HCT116 (cell line): Measurements from ENCODE around the gene LINC00237. TPM values are rescaled to one million over a fixed set of nuclear protein-coding genes. Genes with fewer than 3 reads are reported as not detected.

Experiments used
- ATAC-seq: fragments of 200-7000 bp; cut with Tn5 transposase; 2 replicates; pipeline ENCODE4 v1.9.1; 2020; ENCODE audit warnings: mild to moderate bottlenecking, moderate library complexity
- BruUV-seq: library from RNA; stranded (reverse); fragments of 400-500 nt; replicated peaks from 2 replicates; lab custom pipeline; 2021; lab: Mats Ljungman, UMichigan
- CTCF ChIA-PET: fragments of 300-600 bp; sonication (Branson Sonifier 250); formaldehyde crosslinking; loops from one replicate; lab custom pipeline; 2021; ENCODE audit warnings: antibody characterized with exemption; lab: Charles Lee
- POLR2A ChIA-PET: fragments of 300-600, 350-600 bp; sonication (Branson Sonifier 250); formaldehyde crosslinking; loops from one replicate; lab custom pipeline; 2021; ENCODE audit warnings: antibody characterized with exemption; lab: Charles Lee
- RAD21 ChIA-PET, 2 experiments: fragments of 300-600 bp; sonication (Branson Sonifier 250); formaldehyde crosslinking; loops; one replicate each; lab custom pipeline; 2023; ENCODE audit warnings: low total read pairs in 2 of 2; ENCODE audit not compliant: uncharacterized antibody in 2 of 2, unreplicated experiment in 2 of 2, low non-redundant PET in 1 of 2; lab: Charles Lee
- DNase-seq: peaks from one replicate; pipeline ENCODE4 v3.0.0-alpha.2; 2010; ENCODE audit warnings: low read depth, low spot score
- H2AFZ ChIP-seq: fragments of 200-600 bp; shearing (Covaris generic), sonication (generic); 2 replicates; pipeline ENCODE4 v1.6.1; 2017; ENCODE audit warnings: low read depth, mixed run types, mixed read lengths, antibody characterized with exemption, low read length; ENCODE audit not compliant: poor library complexity, severe bottlenecking
- H3K27ac ChIP-seq: 2 replicates; pipeline ENCODE4 v1.5.1; 2012; ENCODE audit warnings: low read depth, low read length
- H3K27me3 ChIP-seq: fragments of 200-600 bp; sonication (generic); 2 replicates; pipeline ENCODE4 v1.6.1; 2016; ENCODE audit warnings: mixed run types, low read length, mixed read lengths; ENCODE audit not compliant: insufficient read depth
- H3K36me3 ChIP-seq, 2 experiments: fragments of 200-500 bp in 1 of 2; fragments of 200-600 bp in 1 of 2; sonication (Bioruptor generic) in 1 of 2; sonication (generic) in 1 of 2; 2 replicates each; pipeline versions ENCODE4 v1.5.1 to v1.6.1; 2014 to 2016; ENCODE audit warnings: low read length in 2 of 2, inconsistent platforms in 1 of 2, mixed read lengths in 1 of 2, mixed run types in 1 of 2; ENCODE audit not compliant: insufficient read depth in 2 of 2, control insufficient read depth in 1 of 2
- H3K4me1 ChIP-seq, 2 experiments: fragments of 200-600 bp in 1 of 2; sonication (generic) in 1 of 2; 2 replicates each; pipeline versions ENCODE4 v1.5.1 to v1.6.1; 2012 to 2017; ENCODE audit warnings: low read length in 2 of 2, inconsistent platforms in 1 of 2, mild to moderate bottlenecking in 1 of 2, mixed read lengths in 1 of 2, mixed run types in 1 of 2, moderate library complexity in 1 of 2; ENCODE audit not compliant: insufficient read depth in 2 of 2, control insufficient read depth in 1 of 2
- H3K4me2 ChIP-seq: fragments of 200-600 bp; sonication (generic); 2 replicates; pipeline ENCODE4 v1.6.1; 2017; ENCODE audit warnings: mixed run types, low read length, mixed read lengths
- H3K4me3 ChIP-seq, 2 experiments: fragments of 200-600 bp in 1 of 2; sonication (generic) in 1 of 2; replicated peaks in 1 of 2; 2 replicates each; pipeline ENCODE4 v1.5.1; 2011 to 2016; ENCODE audit warnings: low read length in 2 of 2, control low read depth in 1 of 2, low read depth in 1 of 2, mild to moderate bottlenecking in 1 of 2, mixed read lengths in 1 of 2, mixed run types in 1 of 2
- H3K79me2 ChIP-seq: fragments of 200-600 bp; sonication (generic); 2 replicates; pipeline ENCODE4 v1.6.1; 2017; ENCODE audit warnings: mild to moderate bottlenecking, mixed run types, low read length, moderate library complexity, mixed read lengths; ENCODE audit not compliant: insufficient read depth
- H3K9ac ChIP-seq: fragments of 200-600 bp; sonication (generic); 2 replicates; pipeline ENCODE4 v1.6.1; 2016; ENCODE audit warnings: low read length, mixed read lengths
- H3K9me2 ChIP-seq: fragments of 200-600 bp; sonication (generic), shearing (Covaris generic); 2 replicates; pipeline ENCODE4 v1.6.1; 2017; ENCODE audit warnings: mixed run types, mild to moderate bottlenecking, moderate library complexity; ENCODE audit not compliant: insufficient read depth
- H3K9me3 ChIP-seq, 2 experiments: fragments of 200-500 bp in 1 of 2; fragments of 200-600 bp in 1 of 2; sonication (Bioruptor generic) in 1 of 2; sonication (generic) in 1 of 2; 2 replicates each; pipeline ENCODE4 v1.6.1; 2014 to 2017; ENCODE audit warnings: low read length in 2 of 2, mixed read lengths in 2 of 2, inconsistent platforms in 1 of 2, low read depth in 1 of 2, mild to moderate bottlenecking in 1 of 2, mixed run types in 1 of 2, moderate library complexity in 1 of 2; ENCODE audit not compliant: control insufficient read depth in 1 of 2, insufficient read depth in 1 of 2
- H4K20me1 ChIP-seq: fragments of 200-600 bp; sonication (generic), shearing (Covaris generic); 2 replicates; pipeline ENCODE4 v1.6.1; 2017; ENCODE audit warnings: mixed run types, mild to moderate bottlenecking, moderate library complexity; ENCODE audit not compliant: insufficient read depth
- CBX3 ChIP-seq: IDR thresholded peaks from 2 replicates; pipeline ENCODE4 v1.6.1; 2012; ENCODE audit warnings: low read depth
- CEBPB ChIP-seq: IDR thresholded peaks from 2 replicates; pipeline ENCODE4 v1.6.1; 2012; ENCODE audit warnings: low read depth
- EGR1 ChIP-seq: IDR thresholded peaks from 2 replicates; pipeline ENCODE4 v1.6.1; 2012; ENCODE audit warnings: low read depth
- ELF1 ChIP-seq: IDR thresholded peaks from 2 replicates; pipeline ENCODE4 v1.6.1; 2012; ENCODE audit warnings: low read depth, borderline replicate concordance
- EZH2 ChIP-seq: fragments of 200-600 bp; sonication (generic); IDR thresholded peaks from 2 replicates; pipeline ENCODE4 v1.6.1; 2017; ENCODE audit warnings: antibody characterized with exemption, mixed run types
- EZH2phosphoT487 ChIP-seq: fragments of 200-600 bp; IDR thresholded peaks from 2 replicates; pipeline ENCODE4 v1.6.1; 2018; ENCODE audit warnings: antibody characterized with exemption, borderline replicate concordance
- FOSL1 ChIP-seq: IDR thresholded peaks from 2 replicates; pipeline ENCODE4 v1.6.1; 2012; ENCODE audit warnings: low read depth
- RAD21 ChIP-seq: IDR thresholded peaks from 2 replicates; pipeline ENCODE4 v1.6.1; 2012; ENCODE audit warnings: low read depth, mild to moderate bottlenecking
- SIN3A ChIP-seq: IDR thresholded peaks from 2 replicates; pipeline ENCODE4 v1.6.1; 2012; ENCODE audit warnings: low read depth
- SP1 ChIP-seq: IDR thresholded peaks from 2 replicates; pipeline ENCODE4 v1.6.1; 2012; ENCODE audit warnings: low read depth
- TCF7L2 ChIP-seq: IDR thresholded peaks from 2 replicates; pipeline ENCODE4 v1.7.0; 2011; ENCODE audit warnings: borderline replicate concordance, inconsistent platforms; ENCODE audit not compliant: insufficient read depth, insufficient read length; ENCODE audit errors: extremely low read depth
- YY1 ChIP-seq: IDR thresholded peaks from 2 replicates; pipeline ENCODE4 v1.6.1; 2011; ENCODE audit warnings: low read length, low read depth, moderate library complexity, mild to moderate bottlenecking; ENCODE audit not compliant: insufficient replicate concordance; ENCODE audit errors: extremely low read depth
- ZNF274 ChIP-seq: fragments of 200-500 bp; sonication (Bioruptor generic); IDR thresholded peaks from 2 replicates; pipeline ENCODE4 v1.6.1; 2014; ENCODE audit warnings: mild to moderate bottlenecking, low read depth, low read length, inconsistent platforms
- intact Hi-C: fragments of 100-400 bp; cut with micrococcal nuclease; formaldehyde crosslinking; loops from 2 replicates; pipeline ENCODE4 v1.10.0; 2022
- total RNA-seq: library from RNA; stranded (reverse); gene quantifications from one replicate; pipeline ENCODE4 v1.2.1, GENCODE V29; 2021; ENCODE audit not compliant: unreplicated experiment
- TF ChIP-seq, protein P1 (sequence below): IDR thresholded peaks from 2 replicates; pipeline ENCODE4 v1.6.1; 2012; ENCODE audit warnings: low read depth
- TF ChIP-seq, protein P2 (sequence below): IDR thresholded peaks from 2 replicates; pipeline ENCODE4 v1.6.1; 2012
- TF ChIP-seq, protein P3 (sequence below): IDR thresholded peaks from 2 replicates; pipeline ENCODE4 v1.6.1; 2011; ENCODE audit warnings: mild to moderate bottlenecking, low read length, moderate library complexity; ENCODE audit not compliant: insufficient replicate concordance; ENCODE audit errors: extremely low read depth

Gene LINC00237
- total RNA-seq, 1 experiment from 2014 or later = not detected

DNA sequence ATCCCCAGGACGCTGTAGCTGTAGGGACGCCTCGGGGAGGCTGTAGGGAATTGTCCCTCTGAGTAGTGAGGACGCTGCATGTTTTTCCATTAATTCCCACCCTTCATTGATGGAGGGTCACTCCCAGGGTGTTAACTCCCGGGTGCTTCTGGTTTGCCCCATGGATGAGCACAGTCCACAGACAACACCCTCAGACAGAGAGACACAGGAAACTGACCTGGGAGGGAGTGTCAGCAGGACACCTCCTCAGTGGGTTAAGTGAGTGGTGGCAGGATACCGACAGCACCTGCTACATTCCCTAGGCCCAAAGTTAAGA lies 53.5 kb downstream of the LINC00237 start:
- H3K4me2 ChIP-seq = no peak overlapping the region
- POLR2A ChIA-PET = no interaction called here
- CTCF ChIA-PET = no interaction called here

DNA sequence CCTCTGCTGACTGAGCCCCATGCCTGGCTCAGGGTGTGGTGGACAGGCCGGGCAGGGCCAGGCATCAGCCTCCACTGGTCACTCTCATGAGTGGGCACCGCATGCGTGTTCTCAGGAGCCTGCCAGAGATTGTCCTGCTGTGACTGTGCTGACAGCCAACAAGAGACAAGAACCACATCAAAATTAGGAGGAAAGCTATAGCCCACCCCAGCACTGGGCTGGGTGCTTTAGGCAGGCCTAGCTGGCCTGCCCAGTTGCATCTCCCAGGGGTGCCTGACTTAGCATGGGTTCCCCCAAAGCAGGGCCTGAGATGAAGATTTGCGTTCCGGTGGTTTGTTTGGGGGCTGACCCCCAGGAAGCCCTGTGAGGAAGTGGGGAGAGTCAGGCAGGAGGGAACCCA lies 53.9 kb downstream of the LINC00237 start:
- Histone ChIP-seq H3K9me3 (no peaks in the 10 kb centered on the region), H3K79me2 (no peaks in the 10 kb centered on the region), H3K9me2 (no peaks in the 10 kb centered on the region), H3K27ac (no peak overlapping the region), H3K36me3 (no peaks in the 10 kb centered on the region), H4K20me1 (no peaks in the 10 kb centered on the region), H3K4me2 (no peak overlapping the region), H2AFZ (no peak overlapping the region), H3K9ac (no peak overlapping the region), H3K4me3 (no peak overlapping the region), H3K27me3 (no peaks in the 10 kb centered on the region; the same call in 1 of the 2 replicates), H3K4me1 (no peaks in the 10 kb centered on the region)
- ChIA-PET POLR2A (no interaction called here), RAD21 (no interaction called here), CTCF (no interaction called here)
- intact Hi-C loops = no loop called here
- DNase-seq (no peak), ATAC-seq (no peak)
- no TSS peak for BruUV-seq
- TF ChIP-seq SIN3A (no peak), ZNF274 (no peak), RAD21 (no peak), ELF1 (no peak), FOSL1 (no peak), EGR1 (no peak), YY1 (no peak), EZH2 (no peak), EZH2phosphoT487 (no peak), TCF7L2 (no peak), CEBPB (no peak), SP1 (no peak), CBX3 (no peak)
- TF ChIP-seq, protein P1, sequence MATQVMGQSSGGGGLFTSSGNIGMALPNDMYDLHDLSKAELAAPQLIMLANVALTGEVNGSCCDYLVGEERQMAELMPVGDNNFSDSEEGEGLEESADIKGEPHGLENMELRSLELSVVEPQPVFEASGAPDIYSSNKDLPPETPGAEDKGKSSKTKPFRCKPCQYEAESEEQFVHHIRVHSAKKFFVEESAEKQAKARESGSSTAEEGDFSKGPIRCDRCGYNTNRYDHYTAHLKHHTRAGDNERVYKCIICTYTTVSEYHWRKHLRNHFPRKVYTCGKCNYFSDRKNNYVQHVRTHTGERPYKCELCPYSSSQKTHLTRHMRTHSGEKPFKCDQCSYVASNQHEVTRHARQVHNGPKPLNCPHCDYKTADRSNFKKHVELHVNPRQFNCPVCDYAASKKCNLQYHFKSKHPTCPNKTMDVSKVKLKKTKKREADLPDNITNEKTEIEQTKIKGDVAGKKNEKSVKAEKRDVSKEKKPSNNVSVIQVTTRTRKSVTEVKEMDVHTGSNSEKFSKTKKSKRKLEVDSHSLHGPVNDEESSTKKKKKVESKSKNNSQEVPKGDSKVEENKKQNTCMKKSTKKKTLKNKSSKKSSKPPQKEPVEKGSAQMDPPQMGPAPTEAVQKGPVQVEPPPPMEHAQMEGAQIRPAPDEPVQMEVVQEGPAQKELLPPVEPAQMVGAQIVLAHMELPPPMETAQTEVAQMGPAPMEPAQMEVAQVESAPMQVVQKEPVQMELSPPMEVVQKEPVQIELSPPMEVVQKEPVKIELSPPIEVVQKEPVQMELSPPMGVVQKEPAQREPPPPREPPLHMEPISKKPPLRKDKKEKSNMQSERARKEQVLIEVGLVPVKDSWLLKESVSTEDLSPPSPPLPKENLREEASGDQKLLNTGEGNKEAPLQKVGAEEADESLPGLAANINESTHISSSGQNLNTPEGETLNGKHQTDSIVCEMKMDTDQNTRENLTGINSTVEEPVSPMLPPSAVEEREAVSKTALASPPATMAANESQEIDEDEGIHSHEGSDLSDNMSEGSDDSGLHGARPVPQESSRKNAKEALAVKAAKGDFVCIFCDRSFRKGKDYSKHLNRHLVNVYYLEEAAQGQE = no peak
- TF ChIP-seq, protein P2, sequence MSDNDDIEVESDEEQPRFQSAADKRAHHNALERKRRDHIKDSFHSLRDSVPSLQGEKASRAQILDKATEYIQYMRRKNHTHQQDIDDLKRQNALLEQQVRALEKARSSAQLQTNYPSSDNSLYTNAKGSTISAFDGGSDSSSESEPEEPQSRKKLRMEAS = no peak
- TF ChIP-seq, protein P3, sequence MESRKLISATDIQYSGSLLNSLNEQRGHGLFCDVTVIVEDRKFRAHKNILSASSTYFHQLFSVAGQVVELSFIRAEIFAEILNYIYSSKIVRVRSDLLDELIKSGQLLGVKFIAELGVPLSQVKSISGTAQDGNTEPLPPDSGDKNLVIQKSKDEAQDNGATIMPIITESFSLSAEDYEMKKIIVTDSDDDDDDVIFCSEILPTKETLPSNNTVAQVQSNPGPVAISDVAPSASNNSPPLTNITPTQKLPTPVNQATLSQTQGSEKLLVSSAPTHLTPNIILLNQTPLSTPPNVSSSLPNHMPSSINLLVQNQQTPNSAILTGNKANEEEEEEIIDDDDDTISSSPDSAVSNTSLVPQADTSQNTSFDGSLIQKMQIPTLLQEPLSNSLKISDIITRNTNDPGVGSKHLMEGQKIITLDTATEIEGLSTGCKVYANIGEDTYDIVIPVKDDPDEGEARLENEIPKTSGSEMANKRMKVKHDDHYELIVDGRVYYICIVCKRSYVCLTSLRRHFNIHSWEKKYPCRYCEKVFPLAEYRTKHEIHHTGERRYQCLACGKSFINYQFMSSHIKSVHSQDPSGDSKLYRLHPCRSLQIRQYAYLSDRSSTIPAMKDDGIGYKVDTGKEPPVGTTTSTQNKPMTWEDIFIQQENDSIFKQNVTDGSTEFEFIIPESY = no peak

More for the DNA sequence above, 53.5 kb downstream of the LINC00237 start:
- H4K20me1 ChIP-seq = no peaks in the 10 kb centered on the region
- no peaks in the 10 kb centered on the region for H3K36me3 ChIP-seq
- H3K4me1 ChIP-seq = no peaks in the 10 kb centered on the region
- intact Hi-C loops = no loop called here
- no peak overlapping the region for H2AFZ ChIP-seq
- RAD21 ChIA-PET = no interaction called here
- ATAC-seq = no peak
- no peaks in the 10 kb centered on the region for H3K27me3 ChIP-seq
- no peaks in the 10 kb centered on the region for H3K79me2 ChIP-seq
- no TSS peak for BruUV-seq
- H3K27ac ChIP-seq = no peak overlapping the region
- TF ChIP-seq ELF1 = no peak
- H3K4me3 ChIP-seq = no peak overlapping the region
- DNase-seq = no peak
- H3K9me3 ChIP-seq = no peaks in the 10 kb centered on the region
- H3K9me2 ChIP-seq = no peaks in the 10 kb centered on the region
- H3K9ac ChIP-seq = no peak overlapping the region
